GM12873 (cell line): Measurements from ENCODE around the gene HDX.

Experiments
- CTCF ChIP-seq: IDR thresholded peaks from 2 replicates; pipeline ENCODE4 v1.5.1; 2012; ENCODE audit warnings: low read depth, mild to moderate bottlenecking, moderate library complexity, low read length, control low read depth; ENCODE audit not compliant: insufficient read depth; ENCODE audit errors: missing control alignments

The HDX gene

DNA sequence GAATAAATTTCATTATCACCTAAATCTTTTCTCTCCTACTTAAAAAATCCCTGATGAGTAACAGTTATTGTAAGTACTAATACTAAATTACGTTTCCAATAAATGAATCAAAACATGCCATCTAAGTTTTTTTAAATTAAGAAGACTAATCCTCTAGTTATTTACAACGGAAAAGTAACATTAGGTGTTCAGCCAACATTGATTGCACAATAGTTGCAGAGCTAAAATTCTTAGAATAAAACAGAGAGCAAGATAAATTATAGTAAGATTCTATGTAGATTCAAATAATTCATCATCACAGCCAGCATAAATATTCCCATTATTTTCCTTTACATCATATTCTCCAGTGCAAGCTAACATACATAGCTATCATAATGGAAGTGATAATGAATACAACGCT lies 139.2 kb downstream of the HDX start:
- no peak for TF ChIP-seq CTCF

- no peak for TF ChIP-seq CTCF
Observed at GRCh38 chrX:84362184-84362838, 139.9 kb downstream of the HDX start.

- no peak for TF ChIP-seq CTCF
Observed at GRCh38 chrX:84358271-84358670, 144.0 kb downstream of the HDX start.

DNA sequence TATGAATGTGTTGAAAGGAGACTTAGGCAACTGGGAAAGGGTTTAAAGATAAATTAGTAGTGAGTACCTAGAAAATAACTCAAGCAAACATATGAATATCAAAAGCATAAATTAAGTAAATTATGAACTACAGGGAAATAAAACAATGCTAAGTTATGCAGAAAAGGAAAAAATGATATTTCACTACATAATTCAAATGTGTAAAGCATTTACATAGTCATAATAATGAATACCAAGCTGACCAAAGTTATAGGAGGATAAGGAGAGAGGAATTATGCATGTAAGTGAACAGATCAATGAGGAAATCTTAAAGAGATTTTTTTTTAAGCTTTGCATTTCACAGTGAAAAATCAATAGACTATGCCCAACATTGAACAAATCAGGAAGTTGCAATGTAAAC lies 145.0 kb downstream of the HDX start:
- TF ChIP-seq CTCF = no peak

GRCh38 chrX:84340968-84341367 lies 161.3 kb downstream of the HDX start:
- no peak for TF ChIP-seq CTCF

- peak; percentile 50 for TF ChIP-seq CTCF
Observed at GRCh38 chrX:84339507-84340364, 162.5 kb downstream of the HDX start.

DNA sequence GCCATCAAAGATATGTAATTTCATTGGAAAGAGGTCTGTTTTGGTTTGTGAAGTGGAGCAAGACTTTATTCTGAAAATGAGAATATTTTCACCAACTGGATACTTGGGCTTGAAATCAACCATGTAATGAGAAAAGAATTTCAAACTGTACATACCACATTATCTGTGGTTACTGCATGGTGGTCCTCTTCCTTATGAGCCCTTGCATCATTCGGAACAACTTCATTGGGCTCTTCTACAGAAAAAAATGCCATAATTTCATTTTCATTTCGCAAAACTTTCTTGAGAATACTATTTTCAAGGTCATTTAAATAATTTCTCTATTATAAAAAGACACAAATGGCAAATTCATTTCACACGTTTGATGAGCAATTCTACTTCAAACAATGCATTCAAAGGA lies 165.6 kb downstream of the HDX start:
- no peak for TF ChIP-seq CTCF
